ENCODE data around the gene TTC16. TPM values are rescaled to one million over a fixed set of nuclear protein-coding genes. Genes with fewer than 3 reads are reported as not detected.

TTC16 gene
- total and polyA plus RNA-seq, 2 donors (not counting 3 experiments of a cell fraction or from before 2014, with no cell fraction given): not detected

- BruUV-seq (replicated peaks): TSS peak; percentile 46
- Histone ChIP-seq H3K27ac (ENCODE audit: insufficient read depth, low read depth, low read length) (peak overlapping the region; percentile 36), H4K20me1 (replicated peaks; ENCODE audit: control insufficient read depth, extremely low read depth, insufficient read depth, low read length) (no peaks in the 10 kb centered on the region), H3K4me2 (ENCODE audit: insufficient read depth, low read length) (peak overlapping the region; percentile 88), H2AFZ (ENCODE audit: low read depth, low read length) (peak overlapping the region; percentile 80), H3K36me3 (ENCODE audit: control insufficient read depth in 2 of 2, extremely low read depth in 1 of 2, insufficient read depth in 2 of 2, low read length in 2 of 2) (no peaks in the 10 kb centered on the region), H3K9ac (replicated peaks; ENCODE audit: extremely low read depth, insufficient read depth, low read length) (peak overlapping the region; percentile 74), H3K4me3 (replicated peaks in 1 of 3; ENCODE audit: insufficient read depth in 1 of 3, low read depth in 1 of 3, low read length in 3 of 3) (peak overlapping the region; percentile 67 to 88 (median 85)), H3K9me3 (replicated peaks; ENCODE audit: control insufficient read depth, insufficient read depth, low read length) (no peaks in the 10 kb centered on the region), H3K4me1 (ENCODE audit: control insufficient read depth, extremely low read depth, insufficient read depth, low read length) (peaks cover 5% of the 10 kb centered on the region), H3K79me2 (ENCODE audit: control insufficient read depth, insufficient read depth, low read length) (peaks cover 5% of the 10 kb centered on the region), H3K9me1 (replicated peaks; ENCODE audit: control insufficient read depth, extremely low read depth, insufficient read depth, low read length) (no peaks in the 10 kb centered on the region), H3K27me3 (ENCODE audit: control insufficient read depth in 2 of 2, insufficient read depth in 2 of 2, low read length in 2 of 2) (no peaks in the 10 kb centered on the region)
- DNase-seq (ENCODE audit: low read depth, low spot score) (no peak), FAIRE-seq (no peak)
- intact Hi-C loops (cut with micrococcal nuclease): loop anchor here (1.0 to 5.0 kb wide), 3 partner anchors 103 to 488 kb away; partner anchors contain the start of gene STXBP1
- ChIA-PET POLR2A (interaction anchor here (0.9 kb wide), 1 partner anchor 20 kb away, joined by 3 read pairs; the partner anchor contains the start of gene TOR2A), CTCF (interaction anchor here (1.0 to 2.5 kb wide), 6 partner anchors 10 to 155 kb away, joined by 3 to 30 read pairs (median 5); partner anchors contain the start of gene TOR2A)
- dilution Hi-C loops (cut with MboI; ENCODE audit: extremely low pct_ligation_motif_present, low sequenced_read_pairs): no loop called here
- TF ChIP-seq POLR2A (IDR thresholded peaks at IDR 0.05; ENCODE audit: low read depth, low read length): no peak
- no peak for TF ChIP-seq POLR2AphosphoS5 (IDR thresholded peaks at IDR 0.05; ENCODE audit: insufficient read depth, low read depth, low read length)
- TF ChIP-seq, protein P1, sequence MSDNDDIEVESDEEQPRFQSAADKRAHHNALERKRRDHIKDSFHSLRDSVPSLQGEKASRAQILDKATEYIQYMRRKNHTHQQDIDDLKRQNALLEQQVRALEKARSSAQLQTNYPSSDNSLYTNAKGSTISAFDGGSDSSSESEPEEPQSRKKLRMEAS (IDR thresholded peaks at IDR 0.05; ENCODE audit: insufficient read depth, insufficient read length): no peak
Observed at GRCh38 chr9:127714951-127715469, 869 bp upstream of the TTC16 start.

GRCh38 chr9:127716412-127716811, 533 bp downstream of the TTC16 start:
- ChIA-PET CTCF (interaction anchor here (2.5 kb wide), 1 partner anchor 18 kb away, joined by 30 read pairs; the partner anchor contains the start of gene TOR2A), POLR2A (no interaction called here)
- Histone ChIP-seq H3K79me2 (ENCODE audit: control insufficient read depth, insufficient read depth, low read length) (peaks cover 5% of the 10 kb centered on the region), H4K20me1 (replicated peaks; ENCODE audit: control insufficient read depth, extremely low read depth, insufficient read depth, low read length) (no peaks in the 10 kb centered on the region), H3K4me2 (ENCODE audit: insufficient read depth, low read length) (no peak overlapping the region), H3K9me1 (replicated peaks; ENCODE audit: control insufficient read depth, extremely low read depth, insufficient read depth, low read length) (no peaks in the 10 kb centered on the region), H3K4me1 (ENCODE audit: control insufficient read depth, extremely low read depth, insufficient read depth, low read length) (peaks cover 5% of the 10 kb centered on the region), H3K36me3 (ENCODE audit: control insufficient read depth in 2 of 2, extremely low read depth in 1 of 2, insufficient read depth in 2 of 2, low read length in 2 of 2) (no peaks in the 10 kb centered on the region), H3K4me3 (replicated peaks in 1 of 3; ENCODE audit: insufficient read depth in 1 of 3, low read depth in 1 of 3, low read length in 3 of 3) (no peak overlapping the region), H3K27ac (ENCODE audit: insufficient read depth, low read depth, low read length) (no peak overlapping the region), H2AFZ (ENCODE audit: low read depth, low read length) (no peak overlapping the region), H3K9ac (replicated peaks; ENCODE audit: extremely low read depth, insufficient read depth, low read length) (no peak overlapping the region), H3K9me3 (replicated peaks; ENCODE audit: control insufficient read depth, insufficient read depth, low read length) (no peaks in the 10 kb centered on the region), H3K27me3 (ENCODE audit: control insufficient read depth in 2 of 2, insufficient read depth in 2 of 2, low read length in 2 of 2) (no peaks in the 10 kb centered on the region)
- TF ChIP-seq, protein P2, sequence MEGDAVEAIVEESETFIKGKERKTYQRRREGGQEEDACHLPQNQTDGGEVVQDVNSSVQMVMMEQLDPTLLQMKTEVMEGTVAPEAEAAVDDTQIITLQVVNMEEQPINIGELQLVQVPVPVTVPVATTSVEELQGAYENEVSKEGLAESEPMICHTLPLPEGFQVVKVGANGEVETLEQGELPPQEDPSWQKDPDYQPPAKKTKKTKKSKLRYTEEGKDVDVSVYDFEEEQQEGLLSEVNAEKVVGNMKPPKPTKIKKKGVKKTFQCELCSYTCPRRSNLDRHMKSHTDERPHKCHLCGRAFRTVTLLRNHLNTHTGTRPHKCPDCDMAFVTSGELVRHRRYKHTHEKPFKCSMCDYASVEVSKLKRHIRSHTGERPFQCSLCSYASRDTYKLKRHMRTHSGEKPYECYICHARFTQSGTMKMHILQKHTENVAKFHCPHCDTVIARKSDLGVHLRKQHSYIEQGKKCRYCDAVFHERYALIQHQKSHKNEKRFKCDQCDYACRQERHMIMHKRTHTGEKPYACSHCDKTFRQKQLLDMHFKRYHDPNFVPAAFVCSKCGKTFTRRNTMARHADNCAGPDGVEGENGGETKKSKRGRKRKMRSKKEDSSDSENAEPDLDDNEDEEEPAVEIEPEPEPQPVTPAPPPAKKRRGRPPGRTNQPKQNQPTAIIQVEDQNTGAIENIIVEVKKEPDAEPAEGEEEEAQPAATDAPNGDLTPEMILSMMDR (IDR thresholded peaks at IDR 0.05; ENCODE audit: extremely low read depth in 1 of 2, insufficient read depth in 1 of 2, low read depth in 1 of 2, low read length in 2 of 2): no peak
- FAIRE-seq: no peak
- dilution Hi-C loops (cut with MboI; ENCODE audit: extremely low pct_ligation_motif_present, low sequenced_read_pairs): no loop called here
- intact Hi-C loops (cut with micrococcal nuclease): loop anchor here (5.0 kb wide), 2 partner anchors 104 to 489 kb away; partner anchors contain the start of gene STXBP1
- no TSS peak for BruUV-seq (replicated peaks)
- DNase-seq (ENCODE audit: low read depth, low spot score): no peak
